ENCODE data around the gene DRAXIN. TPM values are rescaled to one million over a fixed set of nuclear protein-coding genes. Genes with fewer than 3 reads are reported as not detected.

DRAXIN gene, protein sequence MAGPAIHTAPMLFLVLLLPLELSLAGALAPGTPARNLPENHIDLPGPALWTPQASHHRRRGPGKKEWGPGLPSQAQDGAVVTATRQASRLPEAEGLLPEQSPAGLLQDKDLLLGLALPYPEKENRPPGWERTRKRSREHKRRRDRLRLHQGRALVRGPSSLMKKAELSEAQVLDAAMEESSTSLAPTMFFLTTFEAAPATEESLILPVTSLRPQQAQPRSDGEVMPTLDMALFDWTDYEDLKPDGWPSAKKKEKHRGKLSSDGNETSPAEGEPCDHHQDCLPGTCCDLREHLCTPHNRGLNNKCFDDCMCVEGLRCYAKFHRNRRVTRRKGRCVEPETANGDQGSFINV
- total RNA-seq (2022; extraction: Qiagen RNA extraction) = 0.03 to 0.11 TPM (median 0.06 TPM) in 5 replicates

DNA sequence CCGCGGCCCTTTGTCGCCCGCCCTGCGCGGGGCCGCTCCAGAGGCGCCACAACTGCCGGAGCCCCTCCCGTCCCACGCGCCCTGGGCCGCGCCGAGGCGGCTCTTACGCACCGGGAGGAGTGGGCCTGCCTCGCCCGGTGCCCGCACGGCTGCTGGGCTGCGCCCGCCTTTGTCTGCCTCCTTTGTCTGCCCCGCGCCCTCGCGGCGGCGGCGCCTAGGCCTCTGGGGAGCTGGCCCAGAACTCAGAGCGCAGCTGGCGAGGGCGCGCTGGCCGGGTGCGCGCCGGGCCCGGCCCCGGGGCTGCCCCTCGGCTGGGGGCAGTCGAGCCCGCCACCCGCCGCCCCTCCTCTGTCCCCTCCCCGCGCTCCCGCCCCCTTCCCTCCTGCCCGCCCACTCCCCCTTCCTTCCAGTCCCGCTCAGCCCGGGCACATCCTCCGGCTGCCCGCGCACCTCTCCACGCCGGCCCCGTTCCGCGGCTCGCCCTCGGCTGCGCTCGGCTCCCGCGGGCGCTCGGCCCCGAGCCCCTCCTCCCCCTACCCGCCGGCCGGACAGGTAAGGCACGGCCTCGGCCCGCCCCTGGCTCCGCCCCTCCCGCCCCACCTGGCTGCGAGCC lies at the start of gene DRAXIN:
TSS of gene DRAXIN (plus strand) at position 409 of the 613 bp plus-strand sequence. CDS start 14,549 bp downstream, outside the sequence.

DNA sequence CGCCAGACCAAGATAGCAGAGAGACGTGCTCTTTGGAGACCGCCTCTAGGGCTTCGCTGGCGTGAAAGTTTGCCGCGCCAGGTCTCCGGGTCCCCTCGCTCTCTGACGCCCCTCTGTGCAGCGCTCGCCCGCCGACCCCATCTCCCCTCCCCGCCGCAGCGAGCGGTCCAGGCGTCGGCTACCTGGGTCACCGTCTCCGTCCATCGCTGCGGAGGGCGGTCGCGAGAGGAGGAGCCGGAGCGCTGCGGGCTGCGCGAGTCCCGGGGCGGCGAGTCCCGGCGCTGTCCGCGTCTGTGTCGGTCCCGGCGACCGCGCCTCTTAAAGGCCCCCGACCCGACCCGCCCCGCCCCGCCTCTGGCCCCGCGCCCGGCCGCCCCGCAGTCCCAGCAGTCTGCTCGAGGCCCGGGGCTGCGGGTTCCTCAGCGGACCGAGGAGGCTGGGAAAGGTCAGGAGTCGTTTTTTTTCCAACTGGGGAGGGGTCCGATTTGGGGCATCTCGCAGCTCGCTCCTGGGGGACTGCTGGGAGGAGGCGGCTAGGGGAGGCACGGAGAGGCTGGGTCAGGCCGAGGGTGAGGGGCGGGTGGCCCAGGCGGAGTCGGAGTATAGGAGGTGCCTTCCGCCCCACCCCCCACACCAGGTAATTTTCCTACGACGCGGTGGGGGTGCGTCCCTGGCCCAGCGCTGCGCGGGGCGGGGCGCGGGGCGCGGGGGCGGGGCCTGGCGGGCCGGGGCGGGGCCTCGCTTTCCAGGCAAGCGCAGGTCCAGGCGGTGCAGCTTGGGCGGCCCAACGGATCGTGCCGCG lies 37.2 kb upstream of the DRAXIN start, which contains the start of the genes FBXO2 and FBXO44:
TSS of gene FBXO2 (minus strand) at position 293 of the 802 bp plus-strand sequence. CDS start at position 204, 89 bp downstream.
TSS of gene FBXO44 (plus strand) at position 741 of the 802 bp plus-strand sequence. CDS start 959 bp downstream, outside the sequence.

DNA sequence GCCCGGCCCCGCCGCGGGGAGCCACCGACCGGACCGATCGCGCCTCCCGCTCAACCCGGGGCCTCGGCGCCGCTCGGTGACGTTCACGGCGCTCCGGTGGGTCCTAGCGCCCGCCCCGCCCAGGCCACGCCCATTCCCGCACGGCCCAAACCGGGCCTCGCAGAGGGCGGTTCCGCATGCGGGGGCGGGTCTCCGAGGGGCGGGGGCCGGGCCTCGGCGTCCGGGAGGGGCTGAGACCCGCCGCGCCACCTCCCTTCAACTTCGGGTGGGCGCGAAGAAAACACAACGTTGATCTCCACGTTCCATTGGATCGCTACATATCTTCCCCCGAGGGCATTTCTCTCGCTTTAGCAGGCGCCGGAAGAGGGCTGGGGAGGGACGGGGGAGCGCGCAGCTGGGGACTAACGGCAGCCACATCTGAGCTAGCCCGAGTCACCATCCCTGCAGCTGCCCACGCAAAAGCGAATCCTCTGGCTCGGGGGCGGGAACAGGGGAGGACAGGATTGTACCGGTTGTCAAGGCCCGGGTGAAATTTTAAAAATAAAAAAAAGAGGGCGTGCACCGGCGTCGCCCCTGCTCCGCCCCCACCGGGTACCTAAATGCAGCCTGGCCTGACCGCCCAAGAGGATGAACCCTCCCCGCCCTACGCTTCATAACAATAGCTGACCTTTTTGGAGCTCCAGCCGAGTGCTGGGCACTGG lies 10.3 kb upstream of the DRAXIN start, which contains the start of gene MAD2L2:
TSS of gene MAD2L2 (minus strand) at position 78 of the 701 bp plus-strand sequence. CDS start 547 bp downstream, outside the sequence.

DNA sequence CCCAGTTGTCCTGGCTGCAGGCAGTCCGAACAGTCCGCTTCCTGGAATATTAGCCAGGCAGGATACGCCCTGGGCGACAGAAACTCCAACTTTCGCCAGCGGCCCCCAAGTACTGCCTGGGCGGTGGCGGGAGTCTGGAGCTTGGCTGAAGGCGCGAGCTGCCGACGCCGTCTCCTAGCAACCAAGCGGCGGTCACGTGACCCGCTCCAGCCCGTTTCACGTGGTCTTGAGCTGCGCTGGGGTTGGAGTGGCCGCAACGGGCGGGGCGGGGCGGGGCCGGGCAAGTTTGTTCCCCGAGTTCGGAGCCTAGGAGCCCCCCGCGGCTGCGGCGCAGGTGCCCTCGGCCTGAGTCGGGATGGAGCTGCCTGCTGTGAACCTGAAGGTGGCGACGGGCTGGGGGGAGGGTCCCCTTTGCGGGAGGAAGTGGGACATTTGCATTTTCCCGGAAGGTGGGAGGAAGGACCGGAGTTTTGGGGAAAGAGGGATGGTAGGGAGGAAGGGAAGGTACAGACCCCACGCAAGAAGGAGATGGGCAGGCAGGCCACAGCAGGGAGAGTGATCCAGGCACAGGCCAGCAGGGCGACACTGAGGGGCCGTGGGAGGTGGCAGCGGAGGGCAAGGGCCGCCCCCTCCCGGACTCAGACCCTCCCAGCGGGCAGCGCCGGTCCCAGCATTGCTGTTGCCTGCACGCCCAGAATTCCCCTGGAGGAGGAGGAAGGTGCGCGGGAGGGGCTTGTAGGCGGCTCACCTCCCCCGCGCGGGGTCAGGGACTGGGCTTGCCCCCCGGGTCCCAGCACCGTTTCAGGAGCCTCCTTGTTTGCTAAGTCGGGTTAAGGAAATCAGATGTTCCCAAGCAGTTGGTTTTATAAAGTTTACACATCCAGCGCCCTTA lies 44.6 kb downstream of the DRAXIN start, which contains the start of gene AGTRAP:
TSS of gene AGTRAP (plus strand) at position 283 of the 892 bp plus-strand sequence. CDS start at position 356, 73 bp downstream.

DNA sequence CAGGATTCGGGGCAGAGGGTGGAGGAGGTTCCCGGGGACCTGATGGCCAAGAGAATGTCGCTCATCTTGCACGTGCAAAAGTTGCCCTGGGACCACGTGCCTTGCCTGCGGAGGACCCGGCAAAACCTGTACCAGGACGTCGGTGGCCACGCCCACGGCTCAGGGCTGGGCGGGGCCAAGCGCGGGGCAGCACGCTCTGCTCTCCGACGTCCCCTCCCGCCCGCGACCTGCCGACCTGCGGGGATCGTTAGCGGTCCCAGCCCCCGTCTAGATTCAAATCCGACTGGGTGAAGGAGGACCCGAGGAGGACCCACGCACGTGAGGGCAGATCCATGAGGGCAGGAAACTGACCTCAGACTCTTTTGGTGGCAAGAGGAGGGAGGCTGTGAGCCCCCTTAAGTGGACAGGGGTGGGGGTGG lies 70.5 kb downstream of the DRAXIN start, which contains the start of gene C1orf167:
TSS of gene C1orf167 (plus strand) at position 206 of the 419 bp plus-strand sequence. CDS start 2,208 bp downstream, outside the sequence.

Other genes with a start within 250 kb of the DRAXIN start
- gene DISP3, start 212.6 kb upstream of the DRAXIN start, total RNA-seq (2022; extraction: Qiagen RNA extraction) = 0.41 to 0.78 TPM (median 0.69 TPM) in 5 replicates
- 6.7 to 10.4 TPM (median 7.6 TPM) in 5 replicates for gene FBXO2, start 37.3 kb upstream of the DRAXIN start, total RNA-seq (2022; extraction: Qiagen RNA extraction)
- 11.4 to 17.0 TPM (median 16.4 TPM) in 5 replicates for gene FBXO44, start 36.8 kb upstream of the DRAXIN start, total RNA-seq (2022; extraction: Qiagen RNA extraction)
- gene FBXO6, start 27.5 kb upstream of the DRAXIN start, total RNA-seq (2022; extraction: Qiagen RNA extraction) = 6.6 to 8.7 TPM (median 7.3 TPM) in 5 replicates
- gene MAD2L2, start 10.6 kb upstream of the DRAXIN start, total RNA-seq (2022; extraction: Qiagen RNA extraction) = 39.7 to 47.2 TPM (median 45.9 TPM) in 5 replicates
- 75.6 to 98.4 TPM (median 93.6 TPM) in 5 replicates for gene AGTRAP, start 44.4 kb downstream of the DRAXIN start, total RNA-seq (2022; extraction: Qiagen RNA extraction)
- not detected in 5 replicates for gene C1orf167, start 70.5 kb downstream of the DRAXIN start, total RNA-seq (2022; extraction: Qiagen RNA extraction)
- 3.9 to 5.6 TPM (median 4.6 TPM) in 5 replicates for gene MTHFR, start 114.3 kb downstream of the DRAXIN start, total RNA-seq (2022; extraction: Qiagen RNA extraction)
- 3.7 to 6.4 TPM (median 5.5 TPM) in 5 replicates for gene CLCN6, start 114.5 kb downstream of the DRAXIN start, total RNA-seq (2022; extraction: Qiagen RNA extraction)
- not detected in 5 replicates for gene NPPA, start 156.1 kb downstream of the DRAXIN start, total RNA-seq (2022; extraction: Qiagen RNA extraction)
- not detected in 5 replicates for gene NPPB, start 167.2 kb downstream of the DRAXIN start, total RNA-seq (2022; extraction: Qiagen RNA extraction)
- gene KIAA2013, start 234.7 kb downstream of the DRAXIN start, total RNA-seq (2022; extraction: Qiagen RNA extraction) = 28.8 to 46.5 TPM (median 43.8 TPM) in 5 replicates
- gene PLOD1, start 243.0 kb downstream of the DRAXIN start, total RNA-seq (2022; extraction: Qiagen RNA extraction) = 71.4 to 96.5 TPM (median 85.1 TPM) in 5 replicates